Trophoblast cell (in vitro differentiated cells and primary cell): ENCODE data around the gene GFRA1. TPM values are rescaled to one million over a fixed set of nuclear protein-coding genes. Genes with fewer than 3 reads are reported as not detected.

Source experiments
- DNase-seq, 2 donors: peaks; one replicate each; pipeline ENCODE4 v3.0.0-alpha.2; 2016
- H2AFZ ChIP-seq: 2 replicates; pipeline ENCODE4 v1.6.1; 2013; ENCODE audit warnings: low read length, moderate library complexity, mild to moderate bottlenecking; ENCODE audit not compliant: insufficient read depth, poor library complexity
- H2AK5ac ChIP-seq: 2 replicates; pipeline ENCODE4 v1.6.1; 2013; ENCODE audit warnings: mild to moderate bottlenecking, low read length
- H2BK120ac ChIP-seq: 2 replicates; pipeline ENCODE4 v1.6.1; 2013; ENCODE audit warnings: low read length, mild to moderate bottlenecking, moderate library complexity; ENCODE audit not compliant: insufficient read depth, poor library complexity
- H2BK12ac ChIP-seq: 2 replicates; pipeline ENCODE4 v1.6.1; 2013; ENCODE audit warnings: mild to moderate bottlenecking, low read length, moderate library complexity
- H2BK5ac ChIP-seq: 2 replicates; pipeline ENCODE4 v1.6.1; 2013; ENCODE audit warnings: low read length, low read depth, moderate library complexity, mild to moderate bottlenecking; ENCODE audit not compliant: poor library complexity
- H3K14ac ChIP-seq: 2 replicates; pipeline ENCODE4 v1.6.1; 2013; ENCODE audit warnings: mild to moderate bottlenecking, low read length
- H3K18ac ChIP-seq: 2 replicates; pipeline ENCODE4 v1.6.1; 2013; ENCODE audit warnings: mild to moderate bottlenecking, low read length
- H3K23ac ChIP-seq: 2 replicates; pipeline ENCODE4 v1.6.1; 2013; ENCODE audit warnings: low read length
- H3K27ac ChIP-seq: 2 replicates; pipeline ENCODE4 v1.5.1; 2013; ENCODE audit warnings: low read depth, mild to moderate bottlenecking, inconsistent platforms, low read length, moderate library complexity
- H3K27me3 ChIP-seq: 2 replicates; pipeline ENCODE4 v1.6.1; 2013; ENCODE audit warnings: inconsistent platforms, mild to moderate bottlenecking, low read length, moderate library complexity; ENCODE audit not compliant: insufficient read depth
- H3K36me3 ChIP-seq, 2 experiments: 1 replicate in 1 of 2; 2 replicates in 1 of 2; pipeline ENCODE4 v1.6.1; 2013; ENCODE audit warnings: low read length in 2 of 2, mild to moderate bottlenecking in 2 of 2, moderate library complexity in 1 of 2; ENCODE audit not compliant: insufficient read depth in 2 of 2, control insufficient read depth in 1 of 2
- H3K4ac ChIP-seq: 2 replicates; pipeline ENCODE4 v1.6.1; 2013; ENCODE audit warnings: low read depth, mild to moderate bottlenecking, low read length, moderate library complexity
- H3K4me1 ChIP-seq, 2 experiments: 1 replicate in 1 of 2; 2 replicates in 1 of 2; pipeline ENCODE4 v1.6.1; 2013; ENCODE audit warnings: low read length in 2 of 2, mild to moderate bottlenecking in 2 of 2, moderate library complexity in 1 of 2; ENCODE audit not compliant: insufficient read depth in 2 of 2, control insufficient read depth in 1 of 2
- H3K4me2 ChIP-seq: 2 replicates; pipeline ENCODE4 v1.6.1; 2013; ENCODE audit warnings: inconsistent platforms, mild to moderate bottlenecking, low read length, moderate library complexity
- H3K4me3 ChIP-seq: 2 replicates; pipeline ENCODE4 v1.5.1; 2013; ENCODE audit warnings: mild to moderate bottlenecking, low read depth, low read length, inconsistent platforms
- H3K79me1 ChIP-seq: one replicate; pipeline ENCODE4 v1.6.1; 2013; ENCODE audit warnings: low read length
- H3K79me2 ChIP-seq: 2 replicates; pipeline ENCODE4 v1.6.1; 2013; ENCODE audit warnings: low read length, mild to moderate bottlenecking; ENCODE audit not compliant: control insufficient read depth, insufficient read depth, poor library complexity
- H3K9ac ChIP-seq: 2 replicates; pipeline ENCODE4 v1.6.1; 2013; ENCODE audit warnings: mild to moderate bottlenecking, low read length
- H3K9me3 ChIP-seq: 2 replicates; pipeline ENCODE4 v1.6.1; 2013; ENCODE audit warnings: low read depth, mild to moderate bottlenecking, control low read depth, inconsistent platforms, low read length; ENCODE audit not compliant: insufficient read depth
- H4K12ac ChIP-seq: 2 replicates; pipeline ENCODE4 v1.6.1; 2013; ENCODE audit warnings: low read depth, mild to moderate bottlenecking, low read length, moderate library complexity
- H4K8ac ChIP-seq: 2 replicates; pipeline ENCODE4 v1.6.1; 2013; ENCODE audit warnings: low read depth, mild to moderate bottlenecking, low read length, moderate library complexity
- H4K91ac ChIP-seq: one replicate; pipeline ENCODE4 v1.6.1; 2013; ENCODE audit warnings: low read depth, mild to moderate bottlenecking, low read length, moderate library complexity
- WGBS: extraction: QIAGEN DNeasy Blood & Tissue Kit; methylation state at CpG from one replicate; pipeline ENCODE4 v1.1.7; 2013; ENCODE audit warnings: missing lambda C conversion rate; ENCODE audit not compliant: insufficient read length, insufficient coverage; ENCODE audit errors: extremely low coverage; 5-methylcytosine and 5-hydroxymethylcytosine counted together
- polyA plus RNA-seq: library from polyadenylated mRNA; stranded (reverse); fragments of 200-250 nt; gene quantifications from 2 replicates; pipeline ENCODE4 v1.2.3, GENCODE V29; 2013

GFRA1 gene, protein sequence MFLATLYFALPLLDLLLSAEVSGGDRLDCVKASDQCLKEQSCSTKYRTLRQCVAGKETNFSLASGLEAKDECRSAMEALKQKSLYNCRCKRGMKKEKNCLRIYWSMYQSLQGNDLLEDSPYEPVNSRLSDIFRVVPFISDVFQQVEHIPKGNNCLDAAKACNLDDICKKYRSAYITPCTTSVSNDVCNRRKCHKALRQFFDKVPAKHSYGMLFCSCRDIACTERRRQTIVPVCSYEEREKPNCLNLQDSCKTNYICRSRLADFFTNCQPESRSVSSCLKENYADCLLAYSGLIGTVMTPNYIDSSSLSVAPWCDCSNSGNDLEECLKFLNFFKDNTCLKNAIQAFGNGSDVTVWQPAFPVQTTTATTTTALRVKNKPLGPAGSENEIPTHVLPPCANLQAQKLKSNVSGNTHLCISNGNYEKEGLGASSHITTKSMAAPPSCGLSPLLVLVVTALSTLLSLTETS
- 3.8 and 3.9 TPM in 2 replicates for polyA plus RNA-seq

- Histone ChIP-seq H2BK120ac (no peak within 1 kb of the TSS), H3K79me2 (no peaks in the 10 kb centered on the region), H3K4me1 (peaks cover 24 to 26% of the 10 kb centered on the region in 2 experiments), H2BK5ac (no peak within 1 kb of the TSS), H4K12ac (no peak within 1 kb of the TSS), H3K4me2 (peak within 1 kb of the TSS; percentile 65), H4K91ac (no peak within 1 kb of the TSS), H3K18ac (no peak within 1 kb of the TSS), H3K4ac (no peak within 1 kb of the TSS), H2AK5ac (no peak within 1 kb of the TSS), H2AFZ (no peak within 1 kb of the TSS), H3K27me3 (peaks cover 56% of the 10 kb centered on the region), H3K36me3 (no peaks in the 10 kb centered on the region), H3K23ac (no peak within 1 kb of the TSS), H3K9me3 (peaks cover 7% of the 10 kb centered on the region), H3K79me1 (no peaks in the 10 kb centered on the region), H3K27ac (no peak within 1 kb of the TSS), H4K8ac (no peak within 1 kb of the TSS), H3K4me3 (peak within 1 kb of the TSS; percentile 67), H3K9ac (peak within 1 kb of the TSS; percentile 50), H3K14ac (no peak within 1 kb of the TSS), H2BK12ac (no peak within 1 kb of the TSS)
- WGBS = no CpG with 5 or more reads among the region's 72 CpGs
- DNase-seq = no peak
These were observed at the start of gene GFRA1 for GRCh38 chr10:116272440-116273283. TSS of gene GFRA1 (minus strand) at chr10:116273206. CDS start at chr10:116272029, 1,177 bp downstream.

GRCh38 chr10:116316503-116316902, 43.5 kb upstream of the GFRA1 start:
- Histone ChIP-seq H2AFZ (no peak overlapping the region), H4K91ac (no peak overlapping the region), H3K18ac (no peak overlapping the region), H3K4me1 (no peaks in the 10 kb centered on the region), H3K4me2 (no peak overlapping the region), H3K9ac (no peak overlapping the region), H3K36me3 (no peaks in the 10 kb centered on the region), H2BK120ac (no peak overlapping the region), H3K14ac (no peak overlapping the region), H4K8ac (no peak overlapping the region), H2BK5ac (no peak overlapping the region), H3K4ac (no peak overlapping the region), H3K79me1 (no peaks in the 10 kb centered on the region), H3K27me3 (no peaks in the 10 kb centered on the region), H4K12ac (no peak overlapping the region), H3K27ac (no peak overlapping the region), H3K9me3 (no peaks in the 10 kb centered on the region), H2AK5ac (no peak overlapping the region), H2BK12ac (no peak overlapping the region), H3K23ac (no peak overlapping the region), H3K4me3 (no peak overlapping the region), H3K79me2 (no peaks in the 10 kb centered on the region)
- WGBS = no CpG with 5 or more reads among the region's 2 CpGs
- no peak for DNase-seq

DNA sequence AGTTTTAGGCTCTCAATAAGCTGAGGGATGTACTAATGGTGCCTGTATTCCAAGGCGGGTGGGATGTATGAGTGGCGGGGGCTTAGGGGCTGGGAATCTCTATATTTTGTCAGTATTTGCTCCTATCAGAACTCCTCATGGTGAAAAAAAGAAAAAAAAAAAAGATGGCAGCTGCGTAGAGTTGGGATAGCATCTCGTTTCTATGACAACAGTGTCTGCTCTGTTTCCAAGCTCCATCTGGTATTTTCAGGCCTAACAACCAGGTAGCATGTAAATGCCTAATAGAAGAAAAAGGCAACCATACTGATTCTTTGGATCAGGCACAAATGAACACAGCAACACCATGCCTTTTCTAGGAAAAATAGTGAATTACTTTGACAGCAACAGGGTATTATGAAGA, 39.5 kb upstream of the GFRA1 start:
- H2BK5ac ChIP-seq = no peak overlapping the region
- no peak overlapping the region for H4K91ac ChIP-seq
- no peak overlapping the region for H2AFZ ChIP-seq
- H2AK5ac ChIP-seq = no peak overlapping the region
- DNase-seq = no peak
- no peak overlapping the region for H4K8ac ChIP-seq
- H3K4me2 ChIP-seq = no peak overlapping the region
- no peak overlapping the region for H3K14ac ChIP-seq
- no peaks in the 10 kb centered on the region for H3K36me3 ChIP-seq
- no peaks in the 10 kb centered on the region for H3K27me3 ChIP-seq
- H3K9ac ChIP-seq = no peak overlapping the region
- no peaks in the 10 kb centered on the region for H3K9me3 ChIP-seq
- H3K27ac ChIP-seq = no peak overlapping the region
- no peaks in the 10 kb centered on the region for H3K79me1 ChIP-seq
- H2BK120ac ChIP-seq = no peak overlapping the region
- no peak overlapping the region for H4K12ac ChIP-seq
- H3K4me3 ChIP-seq = no peak overlapping the region
- H3K18ac ChIP-seq = no peak overlapping the region
- H3K4me1 ChIP-seq = no peaks in the 10 kb centered on the region
- H3K79me2 ChIP-seq = no peaks in the 10 kb centered on the region
- no CpG with 5 or more reads among the region's 4 CpGs for WGBS
- no peak overlapping the region for H3K4ac ChIP-seq
- no peak overlapping the region for H3K23ac ChIP-seq
- no peak overlapping the region for H2BK12ac ChIP-seq

GRCh38 chr10:116311706-116312490, 38.9 kb upstream of the GFRA1 start:
- Histone ChIP-seq H3K4ac (no peak overlapping the region), H3K79me1 (no peaks in the 10 kb centered on the region), H2BK120ac (no peak overlapping the region), H3K4me2 (no peak overlapping the region), H3K79me2 (no peaks in the 10 kb centered on the region), H3K27me3 (no peaks in the 10 kb centered on the region), H3K27ac (no peak overlapping the region), H3K14ac (no peak overlapping the region), H3K23ac (no peak overlapping the region), H3K36me3 (no peaks in the 10 kb centered on the region), H2AK5ac (no peak overlapping the region), H4K91ac (no peak overlapping the region), H4K12ac (no peak overlapping the region), H3K4me1 (no peaks in the 10 kb centered on the region), H2BK12ac (no peak overlapping the region), H3K18ac (no peak overlapping the region), H4K8ac (no peak overlapping the region), H3K9ac (no peak overlapping the region), H2AFZ (no peak overlapping the region), H3K4me3 (no peak overlapping the region), H3K9me3 (no peaks in the 10 kb centered on the region), H2BK5ac (no peak overlapping the region)
- WGBS = no CpG with 5 or more reads among the region's 2 CpGs
- no peak for DNase-seq
